Fibroblast of skin of abdomen (primary cell): ENCODE measurements around the gene RHOT2.
A peak's percentile ranks its signal among the peaks of the same experiment; 100 is the strongest.

Source experiments
- DNase-seq: peaks from one replicate; pipeline ENCODE4 v3.0.0-alpha.2; 2013

The RHOT2 gene

DNA sequence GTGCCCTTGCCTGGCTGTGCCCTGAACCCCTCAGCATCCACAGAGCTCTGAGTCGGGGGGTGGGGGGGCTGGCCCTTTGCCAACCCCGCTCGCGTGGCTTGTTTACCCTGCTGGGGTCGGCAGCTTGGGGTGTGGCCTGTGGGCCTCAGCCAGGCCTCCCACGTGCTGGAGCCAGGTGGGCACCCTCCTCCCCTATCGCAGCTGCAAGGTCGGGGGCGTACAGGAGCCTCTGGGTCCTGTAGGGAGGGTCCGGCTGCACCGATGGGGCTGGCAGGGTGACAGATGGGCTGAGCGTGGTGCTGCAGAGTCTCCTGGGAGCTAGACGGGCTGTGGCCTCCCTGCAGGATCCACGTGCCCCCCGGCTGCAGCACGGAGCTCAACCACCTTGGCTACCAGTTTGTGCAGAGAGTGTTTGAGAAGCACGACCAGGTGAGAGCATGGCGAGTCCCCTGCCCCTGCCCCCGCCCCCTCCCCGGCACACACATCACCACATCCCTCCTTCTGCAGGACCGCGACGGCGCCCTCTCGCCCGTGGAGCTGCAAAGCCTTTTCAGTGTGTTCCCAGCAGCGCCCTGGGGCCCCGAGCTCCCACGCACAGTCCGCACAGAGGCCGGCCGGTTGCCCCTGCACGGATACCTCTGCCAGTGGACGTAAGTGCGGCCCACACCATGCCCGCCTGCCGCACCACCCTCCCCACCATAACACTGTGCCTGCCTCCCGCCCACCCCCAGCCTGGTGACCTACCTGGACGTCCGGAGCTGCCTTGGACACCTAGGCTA is 3.6 kb downstream of the RHOT2 start:
- DNase-seq: no peak

DNA sequence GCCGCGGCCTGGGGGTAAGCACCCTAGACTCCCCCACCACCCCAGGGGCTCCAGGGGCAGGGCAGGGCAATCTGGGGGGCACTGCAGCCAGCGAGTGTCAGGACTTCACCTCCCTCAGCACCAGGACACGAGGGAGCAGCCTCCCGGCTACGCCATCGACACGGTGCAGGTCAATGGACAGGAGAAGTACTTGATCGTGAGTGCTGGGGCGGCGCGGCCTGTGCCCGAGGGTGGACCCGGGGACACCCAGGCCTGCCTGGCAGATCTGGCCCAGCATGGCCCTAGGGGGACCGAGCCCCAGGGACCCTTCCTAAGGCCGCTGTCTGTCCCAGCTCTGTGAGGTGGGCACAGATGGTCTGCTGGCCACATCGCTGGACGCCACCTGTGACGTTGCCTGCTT is 4.4 kb downstream of the RHOT2 start:
- DNase-seq: no peak

DNA sequence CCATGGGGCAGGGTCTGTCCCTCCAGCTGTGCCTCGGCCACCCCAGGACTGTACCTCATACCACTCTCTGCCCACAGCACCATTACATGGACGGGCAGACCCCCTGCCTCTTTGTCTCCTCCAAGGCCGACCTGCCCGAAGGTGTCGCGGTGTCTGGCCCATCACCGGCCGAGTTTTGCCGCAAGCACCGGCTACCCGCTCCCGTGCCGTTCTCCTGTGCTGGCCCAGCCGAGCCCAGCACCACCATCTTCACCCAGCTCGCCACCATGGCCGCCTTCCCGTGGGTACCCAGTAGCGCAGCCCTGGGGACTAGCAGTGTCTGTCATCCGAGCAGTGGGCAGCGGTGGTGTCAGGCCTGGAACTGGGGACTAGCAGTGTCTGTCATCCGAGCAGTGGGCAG is 4.9 kb downstream of the RHOT2 start:
- DNase-seq: no peak

DNA sequence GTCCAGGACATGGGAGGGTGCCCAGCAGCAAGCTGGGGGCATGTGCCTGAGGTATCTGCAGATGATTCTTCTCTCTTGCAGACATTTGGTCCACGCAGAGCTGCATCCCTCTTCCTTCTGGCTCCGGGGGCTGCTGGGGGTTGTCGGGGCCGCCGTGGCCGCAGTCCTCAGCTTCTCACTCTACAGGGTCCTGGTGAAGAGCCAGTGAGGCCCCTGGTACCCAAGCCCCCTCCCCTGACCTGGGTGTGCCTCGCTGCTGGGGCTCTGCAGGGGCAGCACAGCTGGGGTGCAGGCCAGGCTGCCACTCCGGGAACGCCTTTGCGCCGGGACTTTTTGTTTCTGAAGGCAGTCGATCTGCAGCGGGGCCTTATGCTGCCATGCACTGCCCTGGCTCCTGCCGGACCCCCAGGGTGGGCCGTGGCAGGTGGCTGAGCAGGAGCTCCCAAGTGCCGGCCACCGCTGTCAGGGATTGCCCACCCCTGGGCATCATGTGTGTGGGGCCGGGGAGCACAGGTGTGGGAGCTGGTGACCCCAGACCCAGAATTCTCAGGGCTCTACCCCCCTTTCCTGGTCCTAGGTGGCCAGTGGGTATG is 5.6 kb downstream of the RHOT2 start:
- no peak for DNase-seq

DNA sequence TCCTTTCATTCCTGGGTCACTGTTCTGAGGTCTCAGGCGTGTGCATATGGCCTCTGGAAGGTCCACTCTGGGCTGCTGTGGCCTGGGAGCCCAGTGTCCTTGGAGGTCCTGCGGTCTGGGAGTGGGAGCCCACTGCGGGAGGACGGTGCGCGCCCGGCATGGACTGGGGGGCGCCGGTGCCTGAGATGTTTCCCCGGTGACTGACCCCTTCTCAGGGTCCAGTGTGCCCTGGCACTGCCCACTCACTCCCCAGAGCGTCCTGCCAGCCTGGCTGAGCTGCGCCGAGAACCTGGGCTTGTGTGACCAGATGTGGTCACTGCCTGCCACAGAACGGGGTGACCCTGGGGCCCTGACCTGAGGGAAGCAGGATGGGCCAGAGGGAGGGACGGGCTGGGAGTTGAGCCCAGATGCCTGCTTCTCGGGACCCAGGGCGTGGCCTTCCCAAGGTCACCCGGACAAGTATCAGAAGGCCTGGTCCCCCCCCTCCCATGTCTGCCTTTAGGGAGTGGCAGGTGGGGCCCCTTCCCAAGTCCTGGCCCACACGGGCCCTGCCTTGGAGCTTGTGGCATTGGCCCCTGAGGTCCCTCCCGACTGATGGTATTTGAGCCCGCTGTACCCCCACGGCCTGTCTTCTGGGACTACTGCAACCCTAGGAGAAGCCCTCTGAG is 6.4 kb downstream of the RHOT2 start:
- DNase-seq: no peak

DNA sequence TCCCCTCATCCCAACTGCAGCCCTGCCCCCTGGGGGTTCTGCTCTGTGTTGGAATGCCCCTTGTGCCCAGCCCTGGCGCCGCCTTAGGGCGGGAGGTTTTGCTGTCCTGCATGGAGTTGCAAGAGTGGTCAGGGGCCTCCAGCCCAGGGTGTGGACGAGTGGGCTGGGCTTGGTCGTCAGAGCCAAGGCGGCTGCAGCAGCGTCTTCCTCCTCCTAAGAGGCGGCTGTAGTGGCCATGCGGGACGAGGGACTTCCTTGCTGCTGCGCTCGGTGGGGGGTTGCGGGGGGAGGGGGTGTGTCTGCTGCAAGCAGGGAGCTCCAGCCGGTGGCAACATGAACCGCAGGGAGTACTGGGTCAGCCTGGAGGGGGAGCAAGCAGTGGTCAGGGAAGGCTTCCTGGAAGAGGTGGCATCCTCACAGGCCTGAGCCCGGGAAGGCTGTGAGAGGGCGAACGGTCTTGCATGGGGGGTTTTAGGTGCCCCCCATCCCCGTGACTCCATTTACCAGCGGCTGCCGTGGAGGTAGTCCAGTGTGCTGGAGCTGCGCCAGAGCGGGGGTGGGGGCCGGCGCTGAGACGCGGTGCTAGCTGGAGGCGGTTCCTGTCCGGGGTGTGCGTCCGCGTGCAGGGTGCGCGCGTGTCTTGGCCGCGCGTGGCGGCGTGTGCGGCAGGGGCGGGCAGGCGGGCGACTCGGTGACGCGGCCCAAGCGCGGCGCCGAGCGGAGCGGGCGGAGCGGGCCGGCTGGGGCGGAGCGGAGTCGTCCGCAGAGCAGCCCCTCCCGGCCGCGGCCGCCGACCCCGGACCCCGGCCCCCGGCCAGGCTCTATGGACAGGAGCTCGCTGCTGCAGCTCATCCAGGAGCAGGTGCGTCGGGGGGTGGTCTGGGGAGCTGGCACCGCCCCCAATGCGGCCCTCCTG is 7.3 kb downstream of the RHOT2 start, which contains the start of gene RHBDL1:
Gene RHBDL1, plus strand, starts transcription at position 704 of the 916 bp plus-strand sequence. Its CDS starts 120 bp downstream, at position 824.
- DNase-seq: peak; percentile 34

DNA sequence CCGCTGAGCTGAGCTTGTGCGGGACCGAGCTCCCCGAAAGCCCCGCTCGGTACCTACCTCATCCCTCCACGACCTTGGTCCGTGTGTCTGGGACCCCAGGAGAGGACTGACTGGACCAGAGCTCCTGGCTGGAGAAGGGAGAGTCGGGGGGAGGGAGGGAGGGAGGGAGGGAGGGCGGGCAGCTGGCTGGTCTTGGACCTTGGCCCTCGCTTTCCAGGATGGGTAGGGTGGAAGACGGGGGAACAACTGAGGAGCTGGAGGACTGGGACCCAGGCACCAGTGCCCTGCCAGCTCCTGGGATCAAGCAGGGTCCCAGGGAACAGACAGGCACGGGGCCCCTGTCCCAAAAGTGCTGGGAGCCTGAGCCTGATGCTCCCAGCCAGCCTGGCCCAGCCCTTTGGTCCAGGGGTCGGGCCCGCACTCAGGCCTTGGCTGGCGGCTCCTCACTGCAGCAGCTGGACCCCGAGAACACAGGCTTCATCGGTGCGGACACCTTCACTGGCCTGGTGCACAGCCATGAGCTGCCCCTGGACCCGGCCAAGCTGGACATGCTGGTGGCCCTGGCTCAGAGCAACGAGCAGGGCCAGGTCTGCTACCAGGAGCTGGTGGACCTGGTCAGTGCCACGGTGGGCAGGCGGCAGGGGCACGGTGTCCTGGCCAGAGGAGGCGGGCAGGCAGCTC is 8.1 kb downstream of the RHOT2 start:
- DNase-seq: no peak

DNA sequence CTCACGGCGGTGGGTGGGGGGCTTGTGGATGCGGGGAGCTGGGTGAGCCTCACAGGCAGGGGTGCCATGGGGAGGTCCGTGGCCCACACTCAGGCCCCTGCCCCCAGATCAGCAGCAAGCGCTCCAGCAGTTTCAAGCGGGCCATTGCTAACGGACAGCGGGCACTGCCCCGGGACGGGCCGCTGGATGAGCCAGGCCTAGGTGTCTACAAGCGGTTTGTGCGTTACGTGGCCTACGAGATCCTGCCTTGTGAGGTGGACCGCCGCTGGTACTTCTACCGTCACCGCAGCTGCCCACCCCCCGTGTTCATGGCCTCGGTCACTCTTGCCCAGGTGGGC is 8.6 kb downstream of the RHOT2 start:
- DNase-seq: no peak

DNA sequence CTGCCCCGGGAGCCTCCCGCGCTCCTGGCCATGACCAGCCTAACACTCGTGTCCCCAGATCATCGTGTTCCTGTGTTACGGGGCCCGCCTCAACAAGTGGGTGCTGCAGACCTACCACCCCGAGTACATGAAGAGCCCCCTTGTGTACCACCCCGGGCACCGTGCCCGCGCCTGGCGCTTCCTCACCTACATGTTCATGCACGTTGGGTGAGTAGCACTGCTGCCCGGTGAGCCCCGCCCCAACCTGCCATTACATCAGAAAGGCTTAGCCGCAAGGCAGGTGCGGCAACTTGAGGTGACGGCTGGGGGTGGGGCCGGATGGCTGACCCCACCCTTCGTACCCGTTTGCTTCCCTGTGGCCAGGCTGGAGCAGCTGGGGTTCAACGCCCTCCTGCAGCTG is 9.0 kb downstream of the RHOT2 start:
- no peak for DNase-seq

DNA sequence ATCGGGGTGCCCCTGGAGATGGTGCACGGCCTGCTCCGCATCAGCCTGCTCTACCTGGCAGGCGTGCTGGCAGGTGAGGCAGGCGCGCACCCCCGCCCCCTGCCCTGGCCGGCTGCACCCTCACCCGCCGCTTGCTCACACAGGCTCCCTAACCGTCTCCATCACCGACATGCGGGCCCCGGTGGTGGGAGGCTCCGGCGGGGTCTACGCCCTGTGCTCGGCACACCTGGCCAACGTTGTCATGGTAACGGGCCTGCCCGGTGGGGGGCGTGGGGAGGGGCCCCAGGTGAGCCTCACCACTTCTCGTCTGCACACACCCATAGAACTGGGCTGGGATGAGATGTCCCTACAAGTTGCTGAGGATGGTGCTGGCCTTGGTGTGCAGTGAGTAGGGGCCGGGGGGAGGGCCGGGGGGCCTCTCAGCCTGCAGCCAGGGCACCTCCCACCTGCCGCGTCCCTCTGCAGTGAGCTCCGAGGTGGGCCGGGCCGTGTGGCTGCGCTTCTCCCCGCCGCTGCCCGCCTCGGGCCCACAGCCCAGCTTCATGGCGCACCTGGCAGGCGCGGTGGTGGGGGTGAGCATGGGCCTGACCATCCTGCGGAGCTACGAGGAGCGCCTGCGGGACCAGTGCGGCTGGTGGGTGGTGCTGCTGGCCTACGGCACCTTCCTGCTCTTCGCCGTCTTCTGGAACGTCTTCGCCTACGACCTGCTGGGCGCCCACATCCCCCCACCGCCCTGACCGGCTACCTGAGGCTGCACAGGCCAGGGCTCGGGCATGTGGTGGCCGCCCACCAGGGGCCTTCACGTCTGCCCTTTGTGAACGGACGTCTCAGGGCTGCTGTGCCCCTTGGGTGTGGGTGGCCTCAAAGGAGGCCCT is 9.6 kb downstream of the RHOT2 start:
- DNase-seq: no peak

DNA sequence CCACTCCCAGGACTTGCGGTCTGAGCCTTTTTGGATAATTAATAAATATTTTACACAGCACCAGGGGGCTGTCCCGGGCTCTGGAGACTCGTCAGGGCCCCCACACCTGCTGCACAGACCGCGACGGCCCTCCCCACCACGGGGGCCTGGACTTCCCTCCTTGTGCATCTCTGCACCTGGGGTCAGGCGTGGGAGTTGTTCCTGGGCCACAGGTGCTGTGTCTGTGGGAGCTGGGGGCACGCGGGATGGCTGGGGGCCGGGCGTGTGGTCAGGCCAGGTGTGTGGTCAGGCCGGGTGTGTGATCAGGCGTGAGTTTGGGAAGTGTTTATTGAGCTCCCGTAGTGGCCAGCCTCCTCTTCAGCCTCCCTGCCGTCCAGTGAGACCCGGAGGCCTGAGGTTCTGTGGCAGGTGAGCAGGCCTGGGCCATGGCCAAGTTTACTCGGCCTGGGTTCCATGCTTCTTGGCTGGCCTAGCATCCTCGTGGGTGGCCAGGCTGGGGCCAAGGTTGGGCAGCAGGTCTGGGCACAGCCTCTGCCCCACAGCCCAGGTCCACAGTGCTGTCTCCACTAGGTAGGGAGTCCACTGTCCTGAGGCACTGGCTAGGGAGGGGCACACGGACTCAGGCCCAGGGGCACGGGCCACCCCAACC is 10.4 kb downstream of the RHOT2 start:
- no peak for DNase-seq

DNA sequence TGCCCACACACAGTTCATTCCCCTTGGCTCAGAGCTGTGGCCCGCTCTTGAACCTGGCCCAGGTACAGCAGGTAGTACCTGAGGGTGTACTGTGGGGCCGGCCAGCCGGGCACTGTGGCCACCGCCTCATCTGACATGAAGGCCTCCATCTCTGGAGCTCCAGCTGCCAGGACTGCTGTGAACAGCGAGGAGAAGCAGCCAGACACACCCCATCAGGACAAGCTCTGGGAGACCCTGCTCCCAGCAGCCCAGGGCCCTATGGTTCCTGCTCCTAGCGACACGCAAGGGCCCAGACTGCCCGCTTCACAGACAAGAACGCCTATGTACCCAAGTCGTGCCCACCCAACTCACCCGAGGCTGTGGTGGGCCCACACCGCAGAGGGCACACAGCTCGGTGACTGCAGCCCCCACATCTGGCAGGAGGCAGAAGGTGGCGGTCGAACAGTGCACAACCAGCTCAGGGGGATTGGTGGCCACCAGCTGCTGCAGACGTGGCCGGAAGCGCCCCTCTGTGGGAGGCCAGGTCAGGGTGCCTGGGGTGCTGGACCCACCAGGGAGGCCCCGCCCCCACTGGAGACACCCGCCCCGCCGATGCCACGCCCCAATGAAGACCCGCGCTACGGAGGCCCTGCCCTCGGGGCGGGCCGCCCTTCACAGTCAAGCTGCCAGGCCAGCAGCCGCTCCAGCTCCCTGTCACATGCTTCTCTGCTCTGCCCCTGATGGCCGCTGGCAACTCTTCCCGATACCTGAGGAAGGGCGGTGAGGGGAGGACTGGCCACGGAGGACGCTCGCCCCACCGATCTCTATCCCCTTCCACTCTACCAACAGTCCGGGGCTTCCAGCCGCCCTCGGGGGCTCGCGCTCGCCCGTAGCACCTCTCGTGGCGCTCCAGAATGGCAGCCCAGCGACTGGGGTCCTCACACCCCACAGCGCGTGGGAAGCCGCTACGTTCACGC is 11.2 kb downstream of the RHOT2 start:
- peak; percentile 55 for DNase-seq

DNA sequence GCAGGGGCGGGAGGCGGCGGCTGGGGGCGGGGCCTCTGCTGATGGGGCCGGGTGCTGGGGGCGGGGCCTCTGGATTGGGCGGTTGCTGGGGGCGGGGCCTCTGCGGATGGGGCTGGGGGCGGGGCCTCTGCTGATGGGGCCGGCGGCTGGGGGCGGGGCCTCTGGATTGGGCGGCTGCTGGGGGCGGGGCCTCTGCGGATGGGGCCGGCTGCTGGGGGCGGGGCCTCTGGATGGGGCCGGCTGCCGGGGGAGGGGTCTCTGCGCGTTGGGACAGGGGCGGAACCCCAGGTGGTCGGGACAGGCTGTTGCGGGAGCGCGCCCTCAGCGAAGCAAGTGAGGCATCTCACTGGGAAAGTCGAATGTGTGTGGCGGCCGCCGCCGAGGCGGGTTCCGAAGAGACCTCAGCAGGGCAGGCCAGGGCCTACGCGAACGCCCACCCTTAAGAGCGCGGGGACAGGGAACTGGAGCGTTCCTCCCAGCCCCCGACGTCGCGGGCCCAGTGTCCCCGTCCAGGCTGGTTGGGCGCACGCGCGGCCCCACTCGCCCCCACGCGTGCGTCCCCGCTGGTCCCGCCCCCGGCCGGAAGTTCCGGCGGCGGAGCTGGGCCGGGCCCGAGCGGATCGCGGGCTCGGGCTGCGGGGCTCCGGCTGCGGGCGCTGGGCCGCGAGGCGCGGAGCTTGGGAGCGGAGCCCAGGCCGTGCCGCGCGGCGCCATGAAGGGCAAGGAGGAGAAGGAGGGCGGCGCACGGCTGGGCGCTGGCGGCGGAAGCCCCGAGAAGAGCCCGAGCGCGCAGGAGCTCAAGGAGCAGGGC is 12.1 kb downstream of the RHOT2 start, which contains the start of gene STUB1:
Gene STUB1, plus strand, starts transcription at position 597 of the 811 bp plus-strand sequence. Its CDS starts 116 bp downstream, at position 713.
- peak; percentile 85 for DNase-seq

DNA sequence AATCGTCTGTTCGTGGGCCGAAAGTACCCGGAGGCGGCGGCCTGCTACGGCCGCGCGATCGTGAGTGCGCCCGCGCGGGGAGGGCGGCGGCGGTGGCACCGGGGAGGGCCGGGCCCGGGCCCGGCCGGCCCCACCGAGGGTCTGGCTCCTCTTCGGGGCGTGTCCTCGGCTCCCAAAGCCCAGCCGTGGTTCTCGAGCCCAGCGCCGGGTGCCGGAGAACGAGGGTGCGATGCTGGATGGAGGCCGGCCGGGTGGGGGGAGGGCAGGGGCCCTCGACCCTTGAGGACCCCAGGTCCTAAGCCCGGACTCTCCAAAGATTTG is 12.7 kb downstream of the RHOT2 start:
- no peak for DNase-seq

DNA sequence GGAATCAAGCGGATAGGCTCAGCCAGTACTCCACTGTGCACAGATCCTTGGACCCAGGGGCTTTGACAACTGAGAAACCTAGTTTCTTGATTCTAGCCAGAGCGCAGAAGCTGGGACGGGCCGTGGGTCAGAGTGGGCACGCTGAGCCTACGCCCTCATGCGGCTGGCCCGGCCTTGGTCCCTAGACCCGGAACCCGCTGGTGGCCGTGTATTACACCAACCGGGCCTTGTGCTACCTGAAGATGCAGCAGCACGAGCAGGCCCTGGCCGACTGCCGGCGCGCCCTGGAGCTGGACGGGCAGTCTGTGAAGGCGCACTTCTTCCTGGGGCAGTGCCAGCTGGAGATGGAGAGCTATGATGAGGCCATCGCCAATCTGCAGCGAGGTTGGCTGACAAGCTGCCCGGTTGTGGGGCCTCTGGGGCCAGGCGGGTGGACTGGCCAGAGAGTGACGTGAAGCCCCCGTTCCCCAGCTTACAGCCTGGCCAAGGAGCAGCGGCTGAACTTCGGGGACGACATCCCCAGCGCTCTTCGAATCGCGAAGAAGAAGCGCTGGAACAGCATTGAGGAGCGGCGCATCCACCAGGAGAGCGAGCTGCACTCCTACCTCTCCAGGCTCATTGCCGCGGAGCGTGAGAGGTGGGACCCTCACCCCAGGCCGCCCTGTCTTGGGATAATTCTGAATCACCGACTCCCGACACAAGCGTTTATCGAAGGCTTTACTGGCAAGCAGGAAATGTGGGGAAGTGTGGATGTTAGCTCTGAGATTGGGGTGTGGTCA is 13.2 kb downstream of the RHOT2 start:
- DNase-seq: peak; percentile 26

DNA sequence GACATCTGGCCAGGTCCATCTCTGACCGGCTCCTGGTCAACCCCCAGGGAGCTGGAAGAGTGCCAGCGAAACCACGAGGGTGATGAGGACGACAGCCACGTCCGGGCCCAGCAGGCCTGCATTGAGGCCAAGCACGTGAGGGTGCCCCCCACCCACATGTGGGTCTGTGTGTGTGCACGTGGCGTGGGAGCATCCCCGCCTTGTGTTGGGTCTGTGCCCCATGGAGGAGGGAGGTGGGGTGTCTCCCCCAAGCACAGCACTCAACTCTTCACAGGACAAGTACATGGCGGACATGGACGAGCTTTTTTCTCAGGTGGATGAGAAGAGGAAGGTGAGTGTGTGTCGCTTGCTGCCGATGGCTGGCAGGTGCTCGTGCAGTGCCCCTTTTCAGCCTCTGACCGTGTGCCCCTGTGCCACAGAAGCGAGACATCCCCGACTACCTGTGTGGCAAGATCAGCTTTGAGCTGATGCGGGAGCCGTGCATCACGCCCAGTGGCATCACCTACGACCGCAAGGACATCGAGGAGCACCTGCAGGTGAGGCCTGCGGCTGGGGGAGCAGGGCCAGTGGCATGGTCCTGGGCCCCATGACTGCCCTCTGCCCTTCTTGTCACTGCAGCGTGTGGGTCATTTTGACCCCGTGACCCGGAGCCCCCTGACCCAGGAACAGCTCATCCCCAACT is 14.0 kb downstream of the RHOT2 start:
- no peak for DNase-seq
